HG03045 (cell line): ENCODE measurements around the gene SLC25A15.
"Not testable (repeated sequence)": the region's sequence is repeated elsewhere in the genome, so short reads cannot be mapped to it uniquely, and the experiment has no call there.

ENCODE experiments used
- ATAC-seq: cut with Tn5 transposase; IDR thresholded peaks from one replicate; pipeline ENCODE4 v1.9.1; 2021; ENCODE audit warnings: mild to moderate bottlenecking, moderate library complexity; ENCODE audit not compliant: unreplicated experiment

SLC25A15 gene

GRCh38 chr13:40812724-40813445 lies 23.5 kb downstream of the SLC25A15 start:
- ATAC-seq: no peak

GRCh38 chr13:40813667-40814454 lies 24.4 kb downstream of the SLC25A15 start:
- no peak for ATAC-seq

- no peak for ATAC-seq
These were observed 25.4 kb downstream of the SLC25A15 start for GRCh38 chr13:40814803-40815202.

- ATAC-seq: no peak
These were observed 29.5 kb downstream of the SLC25A15 start for GRCh38 chr13:40818926-40819325.

- ATAC-seq: no peak
These were observed 30.4 kb downstream of the SLC25A15 start for GRCh38 chr13:40819797-40820315.

- not testable (repeated sequence) for ATAC-seq
These were observed 50.3 kb downstream of the SLC25A15 start for GRCh38 chr13:40839725-40840124.

GRCh38 chr13:40840955-40841354 lies 51.5 kb downstream of the SLC25A15 start:
- ATAC-seq: not testable (repeated sequence)
